Mucosa of descending colon (tissue), 3 donors: ENCODE measurements around the gene FRMD3. TPM values are rescaled to one million over a fixed set of nuclear protein-coding genes. Genes with fewer than 3 reads are reported as not detected.

ENCODE experiments used
- ATAC-seq: fragments of 200-7000 bp; cut with Tn5 transposase; one replicate; pipeline ENCODE4 v1.9.1; 2020; ENCODE audit warnings: mild to moderate bottlenecking, moderate library complexity
- DNase-seq, 3 donors: peaks; one replicate each; pipeline ENCODE4 v3.0.0-alpha.2; 2020
- H3K36me3 ChIP-seq: fragments of 200-600 bp; one replicate; pipeline ENCODE4 v1.8.0; 2021; ENCODE audit warnings: low read depth, mild to moderate bottlenecking
- H3K4me1 ChIP-seq: fragments of 200-600 bp; one replicate; pipeline ENCODE4 v1.8.0; 2021; ENCODE audit warnings: low read depth, mild to moderate bottlenecking
- H3K4me3 ChIP-seq: fragments of 200-600 bp; one replicate; pipeline ENCODE4 v1.8.0; 2021; ENCODE audit warnings: mild to moderate bottlenecking
- H3K9me3 ChIP-seq: fragments of 200-600 bp; one replicate; pipeline ENCODE4 v1.8.0; 2021; ENCODE audit warnings: mild to moderate bottlenecking
- CTCF ChIP-seq: fragments of 200-600 bp; IDR thresholded peaks from one replicate; pipeline ENCODE4 v1.8.0; 2022; ENCODE audit warnings: antibody characterized with exemption, mild to moderate bottlenecking
- intact Hi-C, 2 donors: fragments of 100-400 bp; cut with DNase I in 1 of 2; cut with micrococcal nuclease in 1 of 2; formaldehyde crosslinking; loops; one replicate each; pipeline versions ENCODE4 v1.11.0 to v1.11.1; 2022; cut with DNase I, micrococcal nuclease
- total RNA-seq, 3 donors: library from RNA; stranded (reverse); fragmentation: NEBNext Ultra II Directional in 2 of 3; extraction: Animal tissue kit (Norgen Biotek cat#: 25700) in 2 of 3; gene quantifications; one replicate each; pipeline versions ENCODE4 v1.2.1 to v1.2.4, GENCODE V29; 2021 to 2023
- donor health status: DM: no; HTN: no; CAD: no; lungs with moderate emphysema.
- donor health status: DM: no; HTN: no; CAD: no.
- donor health status: DM: no; HTN: yes; CAD: no.

The FRMD3 gene
- total RNA-seq, 3 donors from 2014 or later: 12.2 to 27.4 (median 25.0) TPM

GRCh38 chr9:83383034-83383433, 155.2 kb downstream of the FRMD3 start:
- intact Hi-C loops: no loop called here
- TF ChIP-seq CTCF: no peak
- H3K36me3 ChIP-seq: no peaks in the 10 kb centered on the region
- ATAC-seq (no peak), DNase-seq (no peak)
- H3K9me3 ChIP-seq: peaks cover 5% of the 10 kb centered on the region
- no peak overlapping the region for H3K4me3 ChIP-seq
- no peaks in the 10 kb centered on the region for H3K4me1 ChIP-seq

GRCh38 chr9:83382421-83382820, 155.8 kb downstream of the FRMD3 start:
- Histone ChIP-seq H3K36me3 (no peaks in the 10 kb centered on the region), H3K4me1 (no peaks in the 10 kb centered on the region), H3K9me3 (peaks cover 5% of the 10 kb centered on the region), H3K4me3 (no peak overlapping the region)
- intact Hi-C loops: no loop called here
- TF ChIP-seq CTCF: no peak
- DNase-seq (no peak), ATAC-seq (no peak)

- DNase-seq (no peak), ATAC-seq (no peak)
- Histone ChIP-seq H3K4me3 (no peak overlapping the region), H3K9me3 (peaks cover 5% of the 10 kb centered on the region), H3K4me1 (no peaks in the 10 kb centered on the region), H3K36me3 (no peaks in the 10 kb centered on the region)
- intact Hi-C loops: no loop called here
- no peak for TF ChIP-seq CTCF
Observed at GRCh38 chr9:83379045-83379444, 159.2 kb downstream of the FRMD3 start.

GRCh38 chr9:83372957-83373356, 165.2 kb downstream of the FRMD3 start:
- DNase-seq (no peak), ATAC-seq (no peak)
- H3K4me3 ChIP-seq: no peak overlapping the region
- no peak for TF ChIP-seq CTCF
- no peaks in the 10 kb centered on the region for H3K9me3 ChIP-seq
- H3K36me3 ChIP-seq: no peaks in the 10 kb centered on the region
- no peaks in the 10 kb centered on the region for H3K4me1 ChIP-seq
- intact Hi-C loops: no loop called here

GRCh38 chr9:83367326-83367725, 170.9 kb downstream of the FRMD3 start:
- H3K9me3 ChIP-seq: no peaks in the 10 kb centered on the region
- intact Hi-C loops: no loop called here
- no peak overlapping the region for H3K4me3 ChIP-seq
- ATAC-seq (no peak), DNase-seq (no peak)
- no peaks in the 10 kb centered on the region for H3K36me3 ChIP-seq
- no peaks in the 10 kb centered on the region for H3K4me1 ChIP-seq
- no peak for TF ChIP-seq CTCF

- ATAC-seq: no peak
- H3K36me3 ChIP-seq: no peaks in the 10 kb centered on the region
- TF ChIP-seq CTCF: no peak
- H3K4me3 ChIP-seq: no peak overlapping the region
- DNase-seq: no peak
- intact Hi-C loops: no loop called here
- H3K9me3 ChIP-seq: no peaks in the 10 kb centered on the region
- no peaks in the 10 kb centered on the region for H3K4me1 ChIP-seq
Observed at GRCh38 chr9:83362341-83362995, 175.7 kb downstream of the FRMD3 start.
